HepG2 (cell line): ENCODE measurements around the gene NKAIN2. TPM values are rescaled to one million over a fixed set of nuclear protein-coding genes. Genes with fewer than 3 reads are reported as not detected.

Experiments used
- ATAC-seq: fragments of 200-7000 bp; cut with Tn5 transposase; 3 replicates; pipeline ENCODE4 v1.9.1; 2020; ENCODE audit warnings: mild to moderate bottlenecking, moderate library complexity
- BruUV-seq: library from RNA; stranded (reverse); fragments of 400-500 nt; replicated peaks from 2 replicates; lab custom pipeline; 2021; lab: Mats Ljungman, UMichigan
- CTCF ChIA-PET: fragments of 300-600 bp; formaldehyde crosslinking; extraction: SDS; loops from one replicate; lab custom pipeline; 2021; ENCODE audit warnings: low total read pairs, inconsistent platforms, low intra/inter-chr PET ratio; lab: Yijun Ruan, JAX
- POLR2A ChIA-PET: fragments of 350-600 bp; sonication (Branson Sonifier 250); formaldehyde crosslinking; loops from one replicate; lab custom pipeline; 2020; ENCODE audit warnings: antibody characterized with exemption, inconsistent platforms; lab: Yijun Ruan, JAX
- DNase-seq: peaks from one replicate; pipeline ENCODE4 v3.0.0-alpha.2; 2015; ENCODE audit warnings: low spot score
- FAIRE-seq: peaks from 3 replicates; lab custom pipeline; 2011; peaks lifted over from hg19 to GRCh38; lab: Jason Lieb, UNC
- H2AFZ ChIP-seq: one replicate; pipeline ENCODE4 v1.6.1; 2011; ENCODE audit warnings: low read length, inconsistent platforms
- H3K27ac ChIP-seq: fragments of 300-600 bp; 3 replicates; pipeline ENCODE4 v1.8.0; 2011; ENCODE audit warnings: mixed run types, mild to moderate bottlenecking, mixed read lengths, low read length, inconsistent platforms; ENCODE audit not compliant: insufficient read depth; ENCODE audit errors: extremely low read length
- H3K27me3 ChIP-seq, 2 experiments: fragments of 200-600 bp in 1 of 2; 2 replicates in 1 of 2; 3 replicates in 1 of 2; pipeline versions ENCODE4 v1.6.0 to v1.8.0; 2011; ENCODE audit warnings: low read length in 2 of 2, mild to moderate bottlenecking in 2 of 2, moderate library complexity in 2 of 2, inconsistent platforms in 1 of 2; ENCODE audit not compliant: insufficient read depth in 2 of 2, control insufficient read depth in 1 of 2
- H3K36me3 ChIP-seq, 2 experiments: fragments of 200-600 bp in 1 of 2; replicated peaks in 1 of 2; 2 replicates in 1 of 2; 3 replicates in 1 of 2; pipeline versions ENCODE4 v1.5.1 to v1.8.0; 2011; ENCODE audit warnings: low read length in 2 of 2, inconsistent platforms in 1 of 2; ENCODE audit not compliant: insufficient read depth in 2 of 2, control insufficient read depth in 1 of 2
- H3K4me1 ChIP-seq: 2 replicates; pipeline ENCODE4 v1.5.1; 2012; ENCODE audit warnings: low read length, inconsistent platforms; ENCODE audit not compliant: insufficient read depth
- H3K4me2 ChIP-seq: 2 replicates; pipeline ENCODE4 v1.6.0; 2011; ENCODE audit warnings: low read depth, low read length, inconsistent platforms
- H3K4me3 ChIP-seq, 3 experiments: fragments of 200-600 bp in 1 of 3; sonication (generic), shearing (Covaris generic) in 1 of 3; replicated peaks in 1 of 3; 2 replicates each; pipeline ENCODE4 v1.5.1; 2011 to 2016; ENCODE audit warnings: low read length in 3 of 3, inconsistent platforms in 2 of 3, low read depth in 2 of 3, mild to moderate bottlenecking in 2 of 3, control low read depth in 1 of 3, mixed read lengths in 1 of 3; ENCODE audit not compliant: insufficient read depth in 1 of 3
- H3K79me2 ChIP-seq: one replicate; pipeline ENCODE4 v1.6.1; 2011; ENCODE audit warnings: low read length, inconsistent platforms; ENCODE audit not compliant: insufficient read depth
- H3K9ac ChIP-seq: 2 replicates; pipeline ENCODE4 v1.6.0; 2011; ENCODE audit warnings: mild to moderate bottlenecking, low read depth, low read length, inconsistent platforms; ENCODE audit not compliant: insufficient read depth
- H3K9me3 ChIP-seq: 2 replicates; pipeline ENCODE4 v1.5.1; 2012; ENCODE audit warnings: mild to moderate bottlenecking, low read length
- H4K20me1 ChIP-seq: 2 replicates; pipeline ENCODE4 v1.6.0; 2011; ENCODE audit warnings: inconsistent platforms, mild to moderate bottlenecking, low read length, moderate library complexity; ENCODE audit not compliant: insufficient read depth
- EEA1 ChIP-seq: sonication (generic); formaldehyde crosslinking; IDR thresholded peaks from 2 replicates; pipeline ENCODE4 v1.5.1; 2020; ENCODE audit warnings: mild to moderate bottlenecking, missing genetic modification reagents, borderline replicate concordance
- HES4 ChIP-seq: sonication (generic); formaldehyde crosslinking; IDR thresholded peaks from 2 replicates; pipeline ENCODE4 v1.9.0; 2021; ENCODE audit warnings: mild to moderate bottlenecking, missing genetic modification reagents, borderline replicate concordance
- HMG20B ChIP-seq: conservative IDR thresholded peaks from 2 replicates; pipeline ENCODE4 v1.6.1; 2016; ENCODE audit warnings: missing genetic modification reagents, missing compliant biosample characterization
- SKI ChIP-seq: fragments of 450-650 bp; IDR thresholded peaks from one replicate; pipeline ENCODE4 v1.6.1; 2018; ENCODE audit warnings: mild to moderate bottlenecking; ENCODE audit not compliant: partially characterized antibody
- ZBTB1 ChIP-seq: sonication (generic); formaldehyde crosslinking; IDR thresholded peaks from 2 replicates; pipeline ENCODE4 v1.4.0; 2020; ENCODE audit warnings: missing genetic modification reagents, borderline replicate concordance
- ZFP1 ChIP-seq: IDR thresholded peaks from 2 replicates; pipeline ENCODE4 v1.6.1; 2016
- ZNF143 ChIP-seq: sonication (generic); formaldehyde crosslinking; IDR thresholded peaks from 2 replicates; pipeline ENCODE4 v1.4.0; 2020; ENCODE audit warnings: missing genetic modification reagents
- ZNF577 ChIP-seq: sonication (generic); formaldehyde crosslinking; IDR thresholded peaks from 2 replicates; pipeline ENCODE4 v1.4.0; 2020; ENCODE audit warnings: mild to moderate bottlenecking, low read depth, missing genetic modification reagents, borderline replicate concordance
- ZNF772 ChIP-seq: sonication (generic); formaldehyde crosslinking; IDR thresholded peaks from 2 replicates; pipeline ENCODE4 v1.5.0; 2020; ENCODE audit warnings: mild to moderate bottlenecking, missing genetic modification reagents
- ZNF781 ChIP-seq: sonication (generic); formaldehyde crosslinking; IDR thresholded peaks from 2 replicates; pipeline ENCODE4 v1.5.1; 2020; ENCODE audit warnings: borderline replicate concordance, mild to moderate bottlenecking, missing genetic modification reagents; ENCODE audit errors: not compliant biosample characterization
- ZNF841 ChIP-seq: sonication (generic); formaldehyde crosslinking; IDR thresholded peaks from 2 replicates; pipeline ENCODE4 v1.8.1; 2023; ENCODE audit warnings: missing genetic modification reagents, borderline replicate concordance
- WGBS: methylation state at CpG from one replicate; pipeline ENCODE4 v1.1.6; 2017; ENCODE audit warnings: low lambda C conversion rate; 5-methylcytosine and 5-hydroxymethylcytosine counted together
- in situ Hi-C: cut with HindIII; loops from 2 replicates; pipeline ENCODE4 v1.10.0; 2017; ENCODE audit warnings: low pct_unique_long_range_greater_than_20kb; ENCODE audit not compliant: extremely low pct_ligation_motif_present
- intact Hi-C: fragments of 100-400 bp; cut with micrococcal nuclease; formaldehyde crosslinking; loops from one replicate; pipeline ENCODE4 v1.10.0; 2022; ENCODE audit not compliant: unreplicated experiment
- polyA plus RNA-seq, 8 experiments: library from polyadenylated mRNA; depleted of rRNA in 3 of 8; stranded (reverse) in 7 of 8; unstranded in 1 of 8; fragments of >200 nt; fragmentation: Illumina TruSeq in 4 of 8; extraction: Trizol in 4 of 8; gene quantifications; 2 replicates each; pipeline versions ENCODE4 v1.2.1 to v1.2.3, GENCODE V29; 2011 to 2016; ENCODE audit warnings: low read depth in 4 of 8, missing spikeins in 1 of 8, mixed read lengths in 1 of 8; ENCODE audit not compliant: insufficient read depth in 1 of 8
- total RNA-seq, 5 experiments: library from RNA; depleted of rRNA; stranded (reverse); fragments of >200 nt; fragmentation: Illumina TruSeq; extraction: Trizol; gene quantifications; 2 replicates each; pipeline ENCODE4 v1.2.3, GENCODE V29; 2016; ENCODE audit warnings: low read depth in 1 of 5
- TF ChIP-seq, protein P1 (sequence below): sonication (generic); formaldehyde crosslinking; IDR thresholded peaks from 2 replicates; pipeline ENCODE4 v1.5.0; 2020; ENCODE audit warnings: mild to moderate bottlenecking, missing genetic modification reagents, moderate library complexity
- TF ChIP-seq, protein P2 (sequence below): sonication (generic); formaldehyde crosslinking; IDR thresholded peaks from 2 replicates; pipeline ENCODE4 v1.4.0; 2020; ENCODE audit warnings: missing genetic modification reagents, borderline replicate concordance
- TF ChIP-seq, protein P3 (sequence below): sonication (generic); formaldehyde crosslinking; IDR thresholded peaks from 2 replicates; pipeline ENCODE4 v1.5.1; 2020; ENCODE audit warnings: missing genetic modification reagents, mild to moderate bottlenecking, borderline replicate concordance

NKAIN2 gene
- total and polyA plus RNA-seq, 2 of the 13 experiments (the other 11 are each of a cell fraction or from before 2014, with no cell fraction given) = not detected

DNA sequence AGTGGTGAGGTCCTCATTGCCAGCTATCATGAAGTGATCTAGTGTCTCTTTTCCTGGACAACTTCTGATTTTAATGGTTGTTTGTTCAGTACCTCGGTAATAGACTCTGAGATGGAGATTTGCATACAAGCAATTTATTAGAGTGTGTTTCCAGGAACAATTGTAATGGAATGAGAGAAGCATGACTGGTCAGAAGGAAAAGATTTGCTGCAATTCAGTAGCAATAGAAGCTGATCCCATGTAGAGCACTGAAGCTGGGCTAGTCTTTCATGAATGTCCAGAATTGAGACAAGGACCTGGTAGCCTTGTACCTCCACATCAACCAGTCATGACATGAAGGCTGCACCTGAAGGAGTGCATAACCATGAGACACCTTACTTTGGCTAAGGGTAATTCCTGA is 526.5 kb downstream of the NKAIN2 start (continued):
- TF ChIP-seq ZNF781 (CRISPR knock-in tag) (no peak), HES4 (CRISPR knock-in tag) (no peak)
- TF ChIP-seq, protein P1, sequence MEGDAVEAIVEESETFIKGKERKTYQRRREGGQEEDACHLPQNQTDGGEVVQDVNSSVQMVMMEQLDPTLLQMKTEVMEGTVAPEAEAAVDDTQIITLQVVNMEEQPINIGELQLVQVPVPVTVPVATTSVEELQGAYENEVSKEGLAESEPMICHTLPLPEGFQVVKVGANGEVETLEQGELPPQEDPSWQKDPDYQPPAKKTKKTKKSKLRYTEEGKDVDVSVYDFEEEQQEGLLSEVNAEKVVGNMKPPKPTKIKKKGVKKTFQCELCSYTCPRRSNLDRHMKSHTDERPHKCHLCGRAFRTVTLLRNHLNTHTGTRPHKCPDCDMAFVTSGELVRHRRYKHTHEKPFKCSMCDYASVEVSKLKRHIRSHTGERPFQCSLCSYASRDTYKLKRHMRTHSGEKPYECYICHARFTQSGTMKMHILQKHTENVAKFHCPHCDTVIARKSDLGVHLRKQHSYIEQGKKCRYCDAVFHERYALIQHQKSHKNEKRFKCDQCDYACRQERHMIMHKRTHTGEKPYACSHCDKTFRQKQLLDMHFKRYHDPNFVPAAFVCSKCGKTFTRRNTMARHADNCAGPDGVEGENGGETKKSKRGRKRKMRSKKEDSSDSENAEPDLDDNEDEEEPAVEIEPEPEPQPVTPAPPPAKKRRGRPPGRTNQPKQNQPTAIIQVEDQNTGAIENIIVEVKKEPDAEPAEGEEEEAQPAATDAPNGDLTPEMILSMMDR = no peak

DNA sequence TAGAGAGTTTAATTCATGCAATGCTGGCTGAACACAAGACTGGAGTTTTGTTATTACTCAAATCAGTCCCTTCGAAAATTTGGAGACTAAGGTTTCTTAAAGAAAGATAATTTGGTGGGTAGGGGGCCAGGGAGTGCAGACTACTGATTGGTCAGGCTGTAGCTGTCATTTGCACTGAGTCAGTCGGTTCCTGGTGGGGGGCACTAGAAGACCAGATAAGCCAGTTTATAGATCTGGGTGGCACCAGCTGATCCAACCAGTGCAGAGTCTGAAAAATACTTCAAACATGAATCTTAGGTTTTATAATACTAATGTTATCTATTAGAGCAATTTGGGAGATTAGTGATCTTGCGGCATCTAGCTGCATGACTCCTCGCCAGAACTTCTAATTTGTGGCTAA is 530.7 kb downstream of the NKAIN2 start:
- Histone ChIP-seq H3K36me3 (no peaks in the 10 kb centered on the region), H3K4me1 (no peaks in the 10 kb centered on the region), H3K27ac (no peak overlapping the region), H2AFZ (no peak overlapping the region), H3K9me3 (no peaks in the 10 kb centered on the region), H4K20me1 (no peaks in the 10 kb centered on the region; the same call in 1 of the 2 replicates), H3K79me2 (no peaks in the 10 kb centered on the region), H3K27me3 (no peaks in the 10 kb centered on the region), H3K9ac (no peak overlapping the region), H3K4me3 (no peak overlapping the region), H3K4me2 (no peak overlapping the region)
- FAIRE-seq (no peak), ATAC-seq (no peak), DNase-seq (no peak)
- in situ Hi-C loops (no loop called here), intact Hi-C loops (no loop called here)
- TF ChIP-seq, protein P2, sequence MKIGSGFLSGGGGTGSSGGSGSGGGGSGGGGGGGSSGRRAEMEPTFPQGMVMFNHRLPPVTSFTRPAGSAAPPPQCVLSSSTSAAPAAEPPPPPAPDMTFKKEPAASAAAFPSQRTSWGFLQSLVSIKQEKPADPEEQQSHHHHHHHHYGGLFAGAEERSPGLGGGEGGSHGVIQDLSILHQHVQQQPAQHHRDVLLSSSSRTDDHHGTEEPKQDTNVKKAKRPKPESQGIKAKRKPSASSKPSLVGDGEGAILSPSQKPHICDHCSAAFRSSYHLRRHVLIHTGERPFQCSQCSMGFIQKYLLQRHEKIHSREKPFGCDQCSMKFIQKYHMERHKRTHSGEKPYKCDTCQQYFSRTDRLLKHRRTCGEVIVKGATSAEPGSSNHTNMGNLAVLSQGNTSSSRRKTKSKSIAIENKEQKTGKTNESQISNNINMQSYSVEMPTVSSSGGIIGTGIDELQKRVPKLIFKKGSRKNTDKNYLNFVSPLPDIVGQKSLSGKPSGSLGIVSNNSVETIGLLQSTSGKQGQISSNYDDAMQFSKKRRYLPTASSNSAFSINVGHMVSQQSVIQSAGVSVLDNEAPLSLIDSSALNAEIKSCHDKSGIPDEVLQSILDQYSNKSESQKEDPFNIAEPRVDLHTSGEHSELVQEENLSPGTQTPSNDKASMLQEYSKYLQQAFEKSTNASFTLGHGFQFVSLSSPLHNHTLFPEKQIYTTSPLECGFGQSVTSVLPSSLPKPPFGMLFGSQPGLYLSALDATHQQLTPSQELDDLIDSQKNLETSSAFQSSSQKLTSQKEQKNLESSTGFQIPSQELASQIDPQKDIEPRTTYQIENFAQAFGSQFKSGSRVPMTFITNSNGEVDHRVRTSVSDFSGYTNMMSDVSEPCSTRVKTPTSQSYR (CRISPR knock-in tag) = no peak
- TF ChIP-seq, protein P3, sequence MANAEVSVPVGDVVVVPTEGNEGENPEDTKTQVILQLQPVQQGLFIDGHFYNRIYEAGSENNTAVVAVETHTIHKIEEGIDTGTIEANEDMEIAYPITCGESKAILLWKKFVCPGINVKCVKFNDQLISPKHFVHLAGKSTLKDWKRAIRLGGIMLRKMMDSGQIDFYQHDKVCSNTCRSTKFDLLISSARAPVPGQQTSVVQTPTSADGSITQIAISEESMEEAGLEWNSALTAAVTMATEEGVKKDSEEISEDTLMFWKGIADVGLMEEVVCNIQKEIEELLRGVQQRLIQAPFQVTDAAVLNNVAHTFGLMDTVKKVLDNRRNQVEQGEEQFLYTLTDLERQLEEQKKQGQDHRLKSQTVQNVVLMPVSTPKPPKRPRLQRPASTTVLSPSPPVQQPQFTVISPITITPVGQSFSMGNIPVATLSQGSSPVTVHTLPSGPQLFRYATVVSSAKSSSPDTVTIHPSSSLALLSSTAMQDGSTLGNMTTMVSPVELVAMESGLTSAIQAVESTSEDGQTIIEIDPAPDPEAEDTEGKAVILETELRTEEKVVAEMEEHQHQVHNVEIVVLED (CRISPR knock-in tag) = no peak
- TF ChIP-seq EEA1 (CRISPR knock-in tag) (no peak), SKI (no peak), ZNF772 (no peak), ZNF841 (CRISPR knock-in tag) (no peak), HMG20B (CRISPR knock-in tag) (no peak), ZNF577 (CRISPR knock-in tag) (no peak), ZFP1 (no peak), ZNF143 (no peak), ZBTB1 (no peak)
- ChIA-PET POLR2A (no interaction called here), CTCF (no interaction called here)
- no TSS peak for BruUV-seq
- WGBS = 13% methylated on average over 4 of the region's 4 CpGs
